ENCODE results near the gene DLX4. TPM values are rescaled to one million over a fixed set of nuclear protein-coding genes. Genes with fewer than 3 reads are reported as not detected.

DLX4 gene
- total RNA-seq, result not detected in 2 replicates

GRCh38 chr17:49969134-49969759 lies at the start of gene DLX4:
DLX4 (plus strand) TSS chr17:49969190; CDS start chr17:49969469, 279 bp downstream.

GRCh38 chr17:49995055-49995738 lies 26.2 kb downstream of the DLX4 start, which contains the start of gene DLX3:
DLX3 (minus strand) TSS chr17:49995224; CDS start chr17:49994998, 226 bp downstream.

Small RNAs within 50 kb of the gene (small RNA-seq; reads per million reads assigned to genes)
- not detected for gene RNU6-1313P

Other genes with a start within 250 kb of the DLX4 start
- 3.5 and 3.7 TPM in 2 replicates for gene FAM117A, start 205.1 kb upstream of the DLX4 start, total RNA-seq
- 36.4 and 41.8 TPM in 2 replicates for gene KAT7, start 180.5 kb upstream of the DLX4 start, total RNA-seq
- not detected in 2 replicates for gene TAC4, start 121.1 kb upstream of the DLX4 start, total RNA-seq
- gene DLX3, start 26.0 kb downstream of the DLX4 start, total RNA-seq, result under 0.01 and 0.98 TPM in 2 replicates
- 21.7 and 133 TPM in 2 replicates for gene ITGA3, start 86.9 kb downstream of the DLX4 start, total RNA-seq
- gene PDK2, start 126.2 kb downstream of the DLX4 start, total RNA-seq, result 12.3 and 26.1 TPM in 2 replicates
- gene SAMD14, start 161.0 kb downstream of the DLX4 start, total RNA-seq, result 0.37 and 0.59 TPM in 2 replicates
- 27.2 and 38.5 TPM in 2 replicates for gene PPP1R9B, start 181.5 kb downstream of the DLX4 start, total RNA-seq
- gene SGCA, start 196.8 kb downstream of the DLX4 start, total RNA-seq, result not detected in 2 replicates
- gene COL1A1, start 232.4 kb downstream of the DLX4 start, total RNA-seq, result 577 and 1,334 TPM in 2 replicates

Data from subcutaneous preadipocyte (primary cell).